Effector memory CD4-positive, alpha-beta T cell (primary cell): Measurements from ENCODE around the gene MFAP3L.
"Not testable (repeated sequence)": the region's sequence is repeated elsewhere in the genome, so short reads cannot be mapped to it uniquely, and the experiment has no call there.

Experiments
- DNase-seq, 3 donors: peaks; one replicate each; pipeline ENCODE4 v3.0.0-alpha.2; 2020
- H3K27ac ChIP-seq: 2 replicates; pipeline ENCODE4 v1.7.0; 2013; ENCODE audit warnings: mild to moderate bottlenecking, low read length, moderate library complexity; ENCODE audit not compliant: insufficient read depth, poor library complexity, severe bottlenecking
- H3K27me3 ChIP-seq: replicated peaks from 2 replicates; pipeline ENCODE4 v1.7.0; 2013; ENCODE audit warnings: mild to moderate bottlenecking, low read length; ENCODE audit not compliant: insufficient read depth, control insufficient read depth, poor library complexity, severe bottlenecking
- H3K36me3 ChIP-seq: 2 replicates; pipeline ENCODE4 v1.7.0; 2013; ENCODE audit warnings: mild to moderate bottlenecking, low read length, moderate library complexity; ENCODE audit not compliant: control insufficient read depth, insufficient read depth
- H3K4me1 ChIP-seq: 2 replicates; pipeline ENCODE4 v1.7.0; 2013; ENCODE audit warnings: low read length, mild to moderate bottlenecking; ENCODE audit not compliant: control insufficient read depth, insufficient read depth, poor library complexity, severe bottlenecking
- H3K4me3 ChIP-seq: 2 replicates; pipeline ENCODE4 v1.7.0; 2013; ENCODE audit warnings: low read length, low read depth, mild to moderate bottlenecking; ENCODE audit not compliant: insufficient read depth, poor library complexity, severe bottlenecking
- H3K9me3 ChIP-seq: 2 replicates; pipeline ENCODE4 v1.7.0; 2013; ENCODE audit warnings: mild to moderate bottlenecking, low read length, moderate library complexity; ENCODE audit not compliant: control insufficient read depth

MFAP3L gene

GRCh38 chr4:170046156-170046555, 20.0 kb upstream of the MFAP3L start:
- not testable (repeated sequence) for H3K27me3 ChIP-seq, H3K36me3 ChIP-seq, H3K4me1 ChIP-seq, DNase-seq, H3K4me3 ChIP-seq, H3K9me3 ChIP-seq, H3K27ac ChIP-seq

- no peak overlapping the region for H3K27ac ChIP-seq
- no peaks in the 10 kb centered on the region for H3K4me1 ChIP-seq
- no peaks in the 10 kb centered on the region for H3K27me3 ChIP-seq
- H3K36me3 ChIP-seq = no peaks in the 10 kb centered on the region
- no peaks in the 10 kb centered on the region for H3K9me3 ChIP-seq
- no peak for DNase-seq
- no peak overlapping the region for H3K4me3 ChIP-seq
These were observed 14.0 kb upstream of the MFAP3L start for GRCh38 chr4:170040031-170040680.

GRCh38 chr4:170038769-170039168, 12.6 kb upstream of the MFAP3L start:
- no peak overlapping the region for H3K4me3 ChIP-seq
- H3K27me3 ChIP-seq = no peaks in the 10 kb centered on the region
- H3K9me3 ChIP-seq = no peaks in the 10 kb centered on the region
- no peak overlapping the region for H3K27ac ChIP-seq
- H3K36me3 ChIP-seq = no peaks in the 10 kb centered on the region
- DNase-seq = no peak
- no peaks in the 10 kb centered on the region for H3K4me1 ChIP-seq

GRCh38 chr4:170038232-170038631, 12.0 kb upstream of the MFAP3L start:
- Histone ChIP-seq H3K9me3 (no peaks in the 10 kb centered on the region), H3K4me3 (no peak overlapping the region), H3K4me1 (no peaks in the 10 kb centered on the region), H3K27ac (no peak overlapping the region), H3K27me3 (no peaks in the 10 kb centered on the region), H3K36me3 (no peaks in the 10 kb centered on the region)
- no peak for DNase-seq

- H3K27ac ChIP-seq = no peak overlapping the region
- no peaks in the 10 kb centered on the region for H3K36me3 ChIP-seq
- no peaks in the 10 kb centered on the region for H3K4me1 ChIP-seq
- DNase-seq = no peak
- H3K4me3 ChIP-seq = no peak overlapping the region
- no peaks in the 10 kb centered on the region for H3K27me3 ChIP-seq
- H3K9me3 ChIP-seq = no peaks in the 10 kb centered on the region
These were observed 11.3 kb upstream of the MFAP3L start for GRCh38 chr4:170037481-170037880.

GRCh38 chr4:170035845-170036244, 9.7 kb upstream of the MFAP3L start:
- Histone ChIP-seq H3K9me3 (no peaks in the 10 kb centered on the region), H3K27me3 (no peaks in the 10 kb centered on the region), H3K27ac (no peak overlapping the region), H3K4me3 (no peak overlapping the region), H3K4me1 (no peaks in the 10 kb centered on the region), H3K36me3 (no peaks in the 10 kb centered on the region)
- DNase-seq = no peak

- Histone ChIP-seq H3K27ac (no peak overlapping the region), H3K4me1 (no peaks in the 10 kb centered on the region), H3K9me3 (no peaks in the 10 kb centered on the region), H3K36me3 (no peaks in the 10 kb centered on the region), H3K27me3 (no peaks in the 10 kb centered on the region), H3K4me3 (no peak overlapping the region)
- no peak for DNase-seq
These were observed 9.0 kb upstream of the MFAP3L start for GRCh38 chr4:170035231-170035630.

GRCh38 chr4:170033999-170034398, 7.8 kb upstream of the MFAP3L start:
- no peaks in the 10 kb centered on the region for H3K27me3 ChIP-seq
- DNase-seq = no peak
- H3K9me3 ChIP-seq = no peaks in the 10 kb centered on the region
- no peak overlapping the region for H3K4me3 ChIP-seq
- no peaks in the 10 kb centered on the region for H3K36me3 ChIP-seq
- H3K27ac ChIP-seq = no peak overlapping the region
- H3K4me1 ChIP-seq = no peaks in the 10 kb centered on the region

- no peaks in the 10 kb centered on the region for H3K4me1 ChIP-seq
- H3K4me3 ChIP-seq = no peak overlapping the region
- H3K36me3 ChIP-seq = no peaks in the 10 kb centered on the region
- H3K27ac ChIP-seq = no peak overlapping the region
- no peak for DNase-seq
- no peaks in the 10 kb centered on the region for H3K9me3 ChIP-seq
- no peaks in the 10 kb centered on the region for H3K27me3 ChIP-seq
These were observed 3.9 kb upstream of the MFAP3L start for GRCh38 chr4:170030121-170030520.

- Histone ChIP-seq H3K9me3 (no peaks in the 10 kb centered on the region), H3K27me3 (no peaks in the 10 kb centered on the region), H3K4me3 (peak overlapping the region; percentile 84), H3K27ac (peak overlapping the region; percentile 76), H3K4me1 (no peaks in the 10 kb centered on the region), H3K36me3 (no peaks in the 10 kb centered on the region)
- DNase-seq = peak; percentile 76 to 84 (median 80)
These were observed 1.1 kb upstream of the MFAP3L start for GRCh38 chr4:170027181-170027829.
